IMR-90 (cell line): Measurements from ENCODE around the gene MEGF8. TPM values are rescaled to one million over a fixed set of nuclear protein-coding genes. Genes with fewer than 3 reads are reported as not detected.

Source experiments
- ATAC-seq: fragments of 200-7000 bp; cut with Tn5 transposase; 2 replicates; pipeline ENCODE4 v1.9.1; 2020; ENCODE audit warnings: low read depth, mild to moderate bottlenecking, moderate library complexity
- BruUV-seq: library from RNA; stranded (reverse); fragments of 400-500 nt; replicated peaks from 2 replicates; lab custom pipeline; 2021; lab: Mats Ljungman, UMichigan
- CTCF ChIA-PET: fragments of 300-600 bp; formaldehyde crosslinking; extraction: SDS; loops from one replicate; lab custom pipeline; 2021; ENCODE audit warnings: antibody characterized with exemption; lab: Yijun Ruan, JAX
- POLR2A ChIA-PET: fragments of 300-600 bp; sonication (Branson Sonifier 250); formaldehyde crosslinking; loops from one replicate; lab custom pipeline; 2022; ENCODE audit warnings: antibody characterized with exemption; ENCODE audit not compliant: unreplicated experiment; lab: Charles Lee
- DNase-seq: peaks from one replicate; pipeline ENCODE4 v3.0.0; 2013
- H2AFZ ChIP-seq: replicated peaks from 2 replicates; pipeline ENCODE3; 2013; ENCODE audit warnings: low read length, mild to moderate bottlenecking; ENCODE audit not compliant: poor library complexity
- H2AK5ac ChIP-seq: 2 replicates; pipeline ENCODE4 v1.6.1; 2013; ENCODE audit warnings: low read depth, low read length, inconsistent platforms
- H2AK9ac ChIP-seq: replicated peaks from 2 replicates; pipeline ENCODE3; 2013; ENCODE audit warnings: mild to moderate bottlenecking, low read depth, low read length, moderate library complexity; ENCODE audit not compliant: poor library complexity
- H2BK120ac ChIP-seq: 2 replicates; pipeline ENCODE4 v1.6.1; 2013; ENCODE audit warnings: low read depth, low read length, inconsistent platforms
- H2BK15ac ChIP-seq: 3 replicates; pipeline ENCODE4 v1.6.1; 2013; ENCODE audit warnings: low read depth, low read length, inconsistent platforms
- H2BK20ac ChIP-seq: 2 replicates; pipeline ENCODE4 v1.6.1; 2013; ENCODE audit warnings: low read depth, mild to moderate bottlenecking, inconsistent platforms, low read length, moderate library complexity
- H2BK5ac ChIP-seq: 2 replicates; pipeline ENCODE4 v1.6.1; 2013; ENCODE audit warnings: mild to moderate bottlenecking, low read depth, low read length, inconsistent platforms; ENCODE audit not compliant: poor library complexity, severe bottlenecking
- H3K14ac ChIP-seq: replicated peaks from 2 replicates; pipeline ENCODE4 v1.6.1; 2013; ENCODE audit warnings: low read depth, low read length, inconsistent platforms
- H3K18ac ChIP-seq: 2 replicates; pipeline ENCODE4 v1.6.1; 2013; ENCODE audit warnings: low read depth, low read length, control low read depth
- H3K23ac ChIP-seq: 2 replicates; pipeline ENCODE4 v1.6.1; 2013; ENCODE audit warnings: low read depth, low read length, inconsistent platforms
- H3K27ac ChIP-seq: 2 replicates; pipeline ENCODE4 v1.5.1; 2013; ENCODE audit warnings: mild to moderate bottlenecking, control low read depth, low read length; ENCODE audit not compliant: insufficient read depth
- H3K27me3 ChIP-seq: 2 replicates; pipeline ENCODE4 v1.6.1; 2013; ENCODE audit warnings: low read length; ENCODE audit not compliant: control insufficient read depth, insufficient read depth
- H3K36me3 ChIP-seq: 2 replicates; pipeline ENCODE4 v1.6.1; 2013; ENCODE audit warnings: low read length, mixed read lengths; ENCODE audit not compliant: control insufficient read depth, insufficient read depth
- H3K4ac ChIP-seq: 2 replicates; pipeline ENCODE4 v1.6.1; 2013; ENCODE audit warnings: low read depth, low read length, inconsistent platforms
- H3K4me1 ChIP-seq: 2 replicates; pipeline ENCODE4 v1.6.1; 2013; ENCODE audit warnings: low read length, mixed read lengths; ENCODE audit not compliant: control insufficient read depth, insufficient read depth
- H3K4me2 ChIP-seq: 2 replicates; pipeline ENCODE4 v1.6.1; 2013; ENCODE audit warnings: low read depth, mild to moderate bottlenecking, control low read depth, low read length, moderate library complexity
- H3K4me3 ChIP-seq: 2 replicates; pipeline ENCODE4 v1.5.1; 2013; ENCODE audit warnings: low read depth, mild to moderate bottlenecking, control low read depth, low read length, moderate library complexity; ENCODE audit not compliant: insufficient read depth
- H3K56ac ChIP-seq: 2 replicates; pipeline ENCODE4 v1.6.1; 2013; ENCODE audit warnings: low read length, inconsistent platforms; ENCODE audit not compliant: insufficient read depth; ENCODE audit errors: extremely low read depth
- H3K79me1 ChIP-seq, 2 experiments: 2 replicates each; pipeline ENCODE4 v1.6.1; 2013; ENCODE audit warnings: low read length in 2 of 2, inconsistent platforms in 1 of 2, low read depth in 1 of 2
- H3K9ac ChIP-seq: 2 replicates; pipeline ENCODE4 v1.6.1; 2013; ENCODE audit warnings: low read depth, low read length, control low read depth
- H3K9me1 ChIP-seq: 2 replicates; pipeline ENCODE4 v1.6.1; 2013; ENCODE audit warnings: low read length, inconsistent platforms; ENCODE audit not compliant: insufficient read depth
- H3K9me3 ChIP-seq: 2 replicates; pipeline ENCODE4 v1.6.1; 2013; ENCODE audit warnings: low read length; ENCODE audit not compliant: control insufficient read depth, insufficient read depth
- H4K20me1 ChIP-seq: 2 replicates; pipeline ENCODE4 v1.6.1; 2013; ENCODE audit warnings: low read length, inconsistent platforms; ENCODE audit not compliant: insufficient read depth
- H4K5ac ChIP-seq: 2 replicates; pipeline ENCODE4 v1.6.1; 2013; ENCODE audit warnings: mild to moderate bottlenecking, low read depth, low read length, control low read depth
- H4K8ac ChIP-seq, 2 experiments: 2 replicates each; pipeline ENCODE4 v1.6.1; 2013; ENCODE audit warnings: low read depth in 2 of 2, low read length in 2 of 2, control low read depth in 1 of 2, inconsistent platforms in 1 of 2
- H4K91ac ChIP-seq: 2 replicates; pipeline ENCODE4 v1.6.1; 2013; ENCODE audit warnings: low read depth, low read length, inconsistent platforms; ENCODE audit not compliant: insufficient read depth
- FOS ChIP-seq: fragments of 150-350 bp; IDR thresholded peaks from 2 replicates; pipeline ENCODE4 v1.6.1; 2016; ENCODE audit warnings: low read depth, low read length
- MAFK ChIP-seq: IDR thresholded peaks from 2 replicates; pipeline ENCODE4 v1.6.1; 2012; ENCODE audit warnings: low read depth, low read length, improper control_type of control experiment
- MAZ ChIP-seq: IDR thresholded peaks from 2 replicates; pipeline ENCODE4 v1.6.1; 2012; ENCODE audit warnings: low read depth, mild to moderate bottlenecking, low read length, improper control_type of control experiment, moderate library complexity, borderline replicate concordance
- POLR2A ChIP-seq: IDR thresholded peaks from 2 replicates; pipeline ENCODE4 v1.6.1; 2012; ENCODE audit warnings: mild to moderate bottlenecking, low read depth, low read length
- SMC3 ChIP-seq: fragments of 150-350 bp; IDR thresholded peaks from 2 replicates; pipeline ENCODE4 v1.6.1; 2016; ENCODE audit warnings: low read depth, mild to moderate bottlenecking, antibody characterized with exemption, low read length, moderate library complexity
- USF2 ChIP-seq: fragments of 150-350 bp; IDR thresholded peaks from 2 replicates; pipeline ENCODE4 v1.6.1; 2017; ENCODE audit warnings: mild to moderate bottlenecking, antibody characterized with exemption, low read length, low read depth
- WGBS, 2 experiments: methylation state at CpG; one replicate each; pipeline versions ENCODE4 v1.1.5 to v1.1.7; 2013; ENCODE audit warnings: missing lambda C conversion rate in 2 of 2; ENCODE audit not compliant: insufficient read length in 1 of 2; ENCODE audit errors: extremely low coverage in 2 of 2; 5-methylcytosine and 5-hydroxymethylcytosine counted together
- dilution Hi-C: fragments of 300-500 bp; cut with HindIII; formaldehyde crosslinking; loops from one replicate; pipeline ENCODE4 v1.14.3; 2018; ENCODE audit warnings: low sequenced_read_pairs; ENCODE audit not compliant: unreplicated experiment
- in situ Hi-C: fragments of 300-500 bp; cut with MboI; formaldehyde crosslinking; loops from 3 replicates; pipeline ENCODE4 v1.14.3; 2019; ENCODE audit warnings: low sequenced_read_pairs, inconsistent platforms, mixed read lengths
- intact Hi-C: fragments of 100-400 bp; cut with micrococcal nuclease; formaldehyde crosslinking; loops from 2 replicates; pipeline ENCODE4 v1.10.0; 2022
- polyA plus RNA-seq, 3 experiments: library from polyadenylated mRNA; depleted of rRNA; stranded (reverse); fragments of >200 nt; gene quantifications; 2 replicates each; pipeline ENCODE4 v1.2.3, GENCODE V29; 2012; ENCODE audit warnings: low replicate concordance in 1 of 3
- total RNA-seq: library from RNA; depleted of rRNA; stranded (reverse); fragments of >200 nt; gene quantifications from 2 replicates; pipeline ENCODE4 v1.2.3, GENCODE V29; 2012

MEGF8 gene
- total and polyA plus RNA-seq, 2 of the 4 experiments (the other 2 are of a cell fraction), result 2.3 to 12.5 TPM

GRCh38 chr19:42333018-42333417, 7.6 kb downstream of the MEGF8 start:
- H2BK15ac ChIP-seq, result no peak overlapping the region
- 94% methylated on average over 2 of the region's 3 CpGs; no CpG with 5 or more reads in 1 of the 2 experiments for WGBS, 2 experiments
- no peaks in the 10 kb centered on the region for H3K27me3 ChIP-seq
- H4K91ac ChIP-seq, result no peak overlapping the region
- H3K18ac ChIP-seq, result no peak overlapping the region
- no peak overlapping the region for H3K4ac ChIP-seq
- no peak overlapping the region for H3K9ac ChIP-seq
- BruUV-seq, result no TSS peak
- H3K4me2 ChIP-seq, result no peak overlapping the region
- peaks cover 21% of the 10 kb centered on the region for H3K36me3 ChIP-seq
- H2BK5ac ChIP-seq, result no peak overlapping the region
- no peak overlapping the region for H4K5ac ChIP-seq
- H3K9me3 ChIP-seq, result no peaks in the 10 kb centered on the region
- no peak overlapping the region for H4K8ac ChIP-seq
- peaks cover 1% of the 10 kb centered on the region; the same call in 1 of the 2 replicates for H3K4me1 ChIP-seq
- intact Hi-C loops (no loop called here), in situ Hi-C loops (no loop called here), dilution Hi-C loops (no loop called here)
- no peak overlapping the region for H3K4me3 ChIP-seq
- ChIA-PET POLR2A (no interaction called here), CTCF (no interaction called here)
- H3K9me1 ChIP-seq, result peaks cover 2% of the 10 kb centered on the region; the same call in 1 of the 2 replicates
- H3K56ac ChIP-seq, result no peak overlapping the region
- ATAC-seq (no peak), DNase-seq (no peak)
- no peak overlapping the region for H3K14ac ChIP-seq
- no peak overlapping the region for H2AFZ ChIP-seq
- peaks cover 9 to 38% of the 10 kb centered on the region in 2 experiments for H3K79me1 ChIP-seq
- H3K23ac ChIP-seq, result no peak overlapping the region; the same call in 1 of the 2 replicates
- TF ChIP-seq SMC3 (no peak), MAZ (no peak), MAFK (no peak), POLR2A (no peak), FOS (no peak), USF2 (no peak)
- H2AK9ac ChIP-seq, result peak overlapping the region; percentile 1
- no peak overlapping the region for H3K27ac ChIP-seq
- peaks cover 23% of the 10 kb centered on the region for H4K20me1 ChIP-seq
- H2BK20ac ChIP-seq, result no peak overlapping the region
- no peak overlapping the region for H2BK120ac ChIP-seq
- H2AK5ac ChIP-seq, result no peak overlapping the region
